GM21529 (cell line): ENCODE results near the gene QKI.
"Not testable (repeated sequence)": the region's sequence is repeated elsewhere in the genome, so short reads cannot be mapped to it uniquely, and the experiment has no call there.

Experiments
- ATAC-seq: cut with Tn5 transposase; IDR thresholded peaks from one replicate; pipeline ENCODE4 v1.9.1; 2021; ENCODE audit not compliant: unreplicated experiment

Gene QKI

GRCh38 chr6:163476946-163477345 is 62.4 kb downstream of the QKI start:
- ATAC-seq: not testable (repeated sequence)

GRCh38 chr6:163483107-163483506 is 68.6 kb downstream of the QKI start:
- no peak for ATAC-seq

DNA sequence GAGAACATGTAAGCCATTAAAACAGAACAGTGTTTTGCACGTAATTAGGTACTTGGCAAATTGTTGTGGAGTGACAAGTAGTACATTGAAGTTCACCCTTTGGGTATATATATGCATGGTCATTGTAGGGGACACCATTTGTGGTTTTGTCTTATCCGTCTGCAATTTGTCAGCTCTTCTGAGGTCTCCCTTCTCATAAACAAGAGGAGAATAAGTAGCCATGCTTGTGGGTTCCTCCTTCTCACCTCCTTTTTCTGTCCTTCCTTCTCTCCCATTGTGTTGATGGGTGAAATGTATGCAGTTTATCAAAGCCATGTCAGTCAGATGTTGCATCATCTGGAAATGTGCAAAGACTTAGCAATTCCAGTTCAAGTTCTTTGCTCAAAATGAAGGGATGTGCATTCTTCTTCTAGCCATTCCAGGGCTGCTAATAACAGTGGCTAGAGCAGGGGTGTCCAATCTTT is 70.9 kb downstream of the QKI start:
- ATAC-seq: no peak

DNA sequence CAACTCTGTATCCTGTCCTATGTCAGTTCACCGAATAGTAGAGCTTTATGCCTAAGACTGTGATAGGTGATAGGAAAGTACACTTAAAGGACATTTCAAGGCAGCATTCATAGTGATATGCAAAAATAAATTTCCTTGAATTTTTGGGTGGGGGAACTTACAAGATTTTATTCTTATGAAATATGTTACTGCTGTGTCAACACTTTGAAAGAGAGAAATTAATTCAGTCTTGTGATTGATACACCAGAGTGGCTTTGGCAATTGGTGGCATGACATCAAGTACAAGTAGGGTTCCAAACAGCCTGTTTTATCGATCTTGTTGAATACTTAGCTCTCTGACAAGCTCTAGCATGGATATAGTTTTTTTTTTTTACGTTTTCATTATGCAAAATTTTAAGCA is 72.3 kb downstream of the QKI start:
- ATAC-seq: no peak

DNA sequence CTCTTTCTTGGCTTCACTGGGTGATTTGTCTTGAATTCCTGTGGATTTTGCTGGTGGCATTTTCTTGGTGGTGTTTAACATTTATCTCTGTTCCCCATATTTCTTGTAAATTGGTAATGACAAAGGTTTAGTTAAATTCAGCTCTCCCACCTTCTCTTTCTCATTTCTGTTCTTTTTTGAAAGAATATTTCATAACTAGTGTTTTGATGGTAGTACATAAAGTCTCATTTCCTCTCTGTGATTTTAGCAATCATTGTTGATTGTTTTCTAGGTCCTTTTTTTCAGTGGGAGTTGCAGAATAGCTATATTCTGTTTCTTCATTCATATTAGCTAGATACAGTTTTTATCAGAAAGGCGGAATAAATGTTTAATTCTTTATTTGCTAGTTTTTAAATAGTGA is 73.1 kb downstream of the QKI start:
- no peak for ATAC-seq

DNA sequence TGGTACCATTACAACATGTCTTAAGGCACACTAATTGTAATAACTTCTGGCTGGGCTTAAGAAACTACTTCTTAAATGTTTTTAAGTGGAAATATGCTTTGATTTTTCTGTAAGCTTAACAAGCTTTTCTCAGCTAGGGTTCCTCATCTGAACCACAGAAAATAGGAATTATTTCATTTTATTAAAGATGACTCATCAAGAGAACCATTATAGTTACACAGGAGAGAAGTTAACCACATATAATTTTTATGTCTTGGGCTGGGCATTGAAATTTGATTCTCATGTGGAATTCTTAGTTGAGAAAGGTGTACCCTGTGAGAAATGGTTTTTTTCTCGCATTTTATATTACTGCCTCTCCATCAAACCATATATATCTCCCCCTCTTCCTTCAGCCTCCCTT is 75.1 kb downstream of the QKI start:
- ATAC-seq: no peak

GRCh38 chr6:163490826-163491577 is 76.5 kb downstream of the QKI start:
- ATAC-seq: no peak

DNA sequence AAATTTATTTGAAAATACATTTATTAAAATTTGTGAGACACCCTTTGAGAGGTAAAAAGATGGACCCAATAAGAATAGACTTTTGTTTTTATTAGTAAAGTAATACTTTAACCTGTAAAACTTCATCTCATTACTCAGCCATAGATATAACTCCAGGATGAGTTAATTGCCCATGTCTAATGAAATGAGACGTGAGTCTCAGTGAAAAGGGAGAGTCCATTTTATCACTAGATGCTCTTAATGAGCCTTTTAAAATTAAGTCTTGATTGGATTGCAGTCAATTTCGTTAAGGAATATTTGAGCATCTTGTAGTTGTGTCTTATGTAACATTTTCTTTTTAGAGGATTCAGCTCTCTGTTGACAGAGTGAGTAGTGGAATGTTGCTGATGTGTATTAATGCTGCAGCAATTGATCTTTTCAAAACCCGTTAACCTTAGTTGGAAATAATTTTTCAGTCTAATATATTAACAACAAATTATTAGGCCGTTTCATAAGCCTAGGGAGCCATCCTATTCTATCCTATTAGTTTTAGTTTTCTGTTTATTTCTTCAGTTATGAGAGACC is 77.3 kb downstream of the QKI start:
- ATAC-seq: no peak

GRCh38 chr6:163494279-163494727 is 79.8 kb downstream of the QKI start:
- no peak for ATAC-seq

DNA sequence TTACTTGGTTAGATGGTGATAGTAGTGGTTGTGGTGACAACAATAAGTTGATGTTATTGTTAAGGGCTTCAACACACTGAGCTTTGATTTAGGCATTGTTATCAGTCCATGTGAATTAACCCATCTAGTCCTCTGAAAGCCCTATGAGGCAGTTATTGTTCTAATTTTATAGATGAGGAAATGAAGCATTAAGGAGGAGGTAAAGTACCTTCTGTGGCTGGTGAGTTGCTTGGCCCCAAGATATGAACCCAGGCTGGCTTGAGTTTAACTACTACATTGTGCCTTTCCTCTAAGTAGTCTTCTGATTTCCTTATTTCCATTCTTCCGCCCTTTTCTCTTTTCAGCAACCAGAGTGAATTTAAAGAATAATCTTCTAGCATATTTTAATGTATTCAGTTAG is 81.7 kb downstream of the QKI start:
- no peak for ATAC-seq

- ATAC-seq: no peak
Observed at GRCh38 chr6:163500105-163500504, 85.6 kb downstream of the QKI start.

- no peak for ATAC-seq
Observed at GRCh38 chr6:163501026-163501425, 86.5 kb downstream of the QKI start.

GRCh38 chr6:163501439-163501838 is 86.9 kb downstream of the QKI start:
- ATAC-seq: no peak

GRCh38 chr6:163504984-163505640 is 90.6 kb downstream of the QKI start:
- ATAC-seq: no peak

DNA sequence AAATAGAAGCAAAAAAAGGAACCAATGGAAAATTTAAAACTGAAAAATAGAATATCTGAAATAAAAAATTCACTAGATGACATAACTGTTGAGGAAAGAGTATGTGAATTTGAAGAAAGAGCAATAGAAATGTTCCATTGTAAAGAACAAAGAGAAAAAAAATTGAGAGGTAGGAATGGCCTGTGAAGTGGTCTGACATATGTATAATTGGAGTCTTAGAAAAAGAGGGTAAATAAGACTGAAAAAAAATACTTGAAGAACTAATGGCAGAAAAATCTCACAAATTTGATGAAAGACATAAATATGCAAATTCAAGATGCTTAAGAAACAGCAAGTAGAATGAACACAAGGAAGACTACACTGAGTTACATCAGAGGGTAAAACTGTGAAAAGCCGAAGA is 93.4 kb downstream of the QKI start:
- ATAC-seq: no peak

- no peak for ATAC-seq
Observed at GRCh38 chr6:163513003-163513402, 98.5 kb downstream of the QKI start.

DNA sequence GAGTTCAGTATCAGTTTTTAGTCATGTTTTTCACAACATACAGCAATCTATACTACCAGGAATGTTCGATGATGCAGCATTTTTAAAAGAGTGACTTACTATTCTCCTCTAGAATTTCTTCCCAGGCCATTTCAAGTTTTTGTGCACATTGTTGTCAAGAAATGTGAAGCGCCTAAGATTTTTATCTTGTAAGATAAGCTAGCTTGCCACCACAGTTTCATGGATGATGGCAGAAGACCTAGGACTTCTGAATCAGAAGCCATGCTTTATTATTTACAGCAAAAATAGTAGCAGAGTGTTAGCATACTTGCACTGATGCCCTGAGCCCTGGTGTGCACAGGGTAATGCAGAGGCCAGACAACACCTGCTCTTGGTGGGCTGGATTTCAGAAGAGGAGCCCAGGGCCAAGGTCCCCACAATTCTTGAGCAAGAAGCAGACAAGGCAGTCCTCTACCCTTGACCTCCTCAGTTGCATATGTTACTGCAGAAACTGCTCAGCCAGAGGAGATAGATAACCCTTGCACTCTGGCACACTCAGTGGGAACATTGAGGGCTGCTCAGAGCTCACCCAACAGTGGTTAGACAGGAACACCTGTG is 99.2 kb downstream of the QKI start:
- ATAC-seq: no peak

GRCh38 chr6:163516908-163517307 is 102.4 kb downstream of the QKI start:
- ATAC-seq: no peak

DNA sequence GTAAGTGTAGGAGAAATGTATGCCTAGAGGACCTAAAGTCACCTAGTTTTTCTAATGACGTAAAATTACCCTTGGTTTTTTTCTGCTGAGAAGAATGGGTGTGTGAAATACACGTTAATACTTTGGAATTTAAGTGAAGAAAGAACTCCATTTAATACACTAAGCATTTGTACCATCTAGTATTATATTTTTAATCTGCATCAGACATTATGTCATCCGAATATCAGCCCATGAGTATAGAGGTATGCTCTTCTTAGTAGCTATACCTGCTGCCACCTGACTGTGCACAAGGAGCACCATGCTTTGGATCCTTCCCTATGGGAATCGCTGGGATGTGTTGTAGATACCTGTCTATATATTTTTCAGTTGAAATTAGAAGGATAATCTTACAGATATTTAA is 106.4 kb downstream of the QKI start:
- no peak for ATAC-seq

GRCh38 chr6:163522033-163522432 is 107.5 kb downstream of the QKI start:
- ATAC-seq: no peak

GRCh38 chr6:163525926-163526325 is 111.4 kb downstream of the QKI start:
- ATAC-seq: no peak

- no peak for ATAC-seq
Observed at GRCh38 chr6:163526346-163526745, 111.8 kb downstream of the QKI start.
